ENCODE data around the gene DPPA4. TPM values are rescaled to one million over a fixed set of nuclear protein-coding genes. Genes with fewer than 3 reads are reported as not detected.

DPPA4 gene
- polyA plus RNA-seq, 1 experiment, result not detected

DNA sequence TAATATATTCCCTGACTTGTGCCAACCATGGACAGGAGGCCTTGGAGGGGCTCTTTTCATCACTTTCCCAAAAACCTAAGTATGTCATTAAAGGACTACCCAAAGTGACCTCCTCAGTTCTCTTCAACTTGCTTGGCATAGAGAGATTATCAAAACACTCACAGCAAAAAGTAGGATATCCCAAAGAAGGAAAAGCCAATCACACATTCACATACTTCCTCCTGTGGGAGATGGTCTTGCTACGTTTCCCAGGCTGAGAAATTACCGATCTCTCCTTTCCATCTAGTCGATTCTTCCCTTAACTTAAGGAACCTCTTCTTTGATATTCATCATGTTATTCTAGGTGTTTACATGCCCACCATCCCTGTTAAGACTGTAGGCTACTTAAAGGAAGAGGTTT lies 9.1 kb downstream of the DPPA4 start:
- DNase-seq (ENCODE audit: low read depth), result no peak
- ChIA-PET CTCF (no interaction called here), POLR2A (no interaction called here)
- TF ChIP-seq, protein P1, sequence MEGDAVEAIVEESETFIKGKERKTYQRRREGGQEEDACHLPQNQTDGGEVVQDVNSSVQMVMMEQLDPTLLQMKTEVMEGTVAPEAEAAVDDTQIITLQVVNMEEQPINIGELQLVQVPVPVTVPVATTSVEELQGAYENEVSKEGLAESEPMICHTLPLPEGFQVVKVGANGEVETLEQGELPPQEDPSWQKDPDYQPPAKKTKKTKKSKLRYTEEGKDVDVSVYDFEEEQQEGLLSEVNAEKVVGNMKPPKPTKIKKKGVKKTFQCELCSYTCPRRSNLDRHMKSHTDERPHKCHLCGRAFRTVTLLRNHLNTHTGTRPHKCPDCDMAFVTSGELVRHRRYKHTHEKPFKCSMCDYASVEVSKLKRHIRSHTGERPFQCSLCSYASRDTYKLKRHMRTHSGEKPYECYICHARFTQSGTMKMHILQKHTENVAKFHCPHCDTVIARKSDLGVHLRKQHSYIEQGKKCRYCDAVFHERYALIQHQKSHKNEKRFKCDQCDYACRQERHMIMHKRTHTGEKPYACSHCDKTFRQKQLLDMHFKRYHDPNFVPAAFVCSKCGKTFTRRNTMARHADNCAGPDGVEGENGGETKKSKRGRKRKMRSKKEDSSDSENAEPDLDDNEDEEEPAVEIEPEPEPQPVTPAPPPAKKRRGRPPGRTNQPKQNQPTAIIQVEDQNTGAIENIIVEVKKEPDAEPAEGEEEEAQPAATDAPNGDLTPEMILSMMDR (IDR thresholded peaks at IDR 0.05; ENCODE audit: insufficient read depth, low read depth, low read length), result no peak
- no peaks in the 10 kb centered on the region for H3K36me3 ChIP-seq (ENCODE audit: control insufficient read depth, insufficient read depth, low read length)
- no peaks in the 10 kb centered on the region for H3K27me3 ChIP-seq (ENCODE audit: control insufficient read depth, insufficient read depth, low read length)
- no peak overlapping the region for H3K4me3 ChIP-seq (ENCODE audit: low read depth, low read length)

DNA sequence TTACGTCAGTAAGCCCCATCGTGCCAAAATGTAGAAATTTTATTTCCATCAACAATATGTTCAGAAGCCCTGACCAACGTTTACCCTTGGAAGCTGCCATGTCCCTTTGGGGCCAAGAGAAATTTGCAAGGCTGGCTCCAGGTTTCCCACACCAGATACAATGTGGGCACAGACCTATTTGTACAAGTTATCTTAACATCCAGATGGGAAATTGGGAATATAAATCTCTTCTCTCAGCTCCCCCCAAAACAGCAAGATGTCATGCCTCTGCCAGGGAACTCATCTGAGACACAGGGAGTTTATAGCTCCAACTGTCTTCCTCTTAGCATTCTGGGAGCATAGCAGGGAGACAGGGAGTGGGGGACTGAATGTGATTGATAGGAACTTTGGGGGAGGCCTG lies 11.7 kb downstream of the DPPA4 start:
- Histone ChIP-seq H3K36me3 (ENCODE audit: control insufficient read depth, insufficient read depth, low read length) (no peaks in the 10 kb centered on the region), H3K27me3 (ENCODE audit: control insufficient read depth, insufficient read depth, low read length) (no peaks in the 10 kb centered on the region), H3K4me3 (ENCODE audit: low read depth, low read length) (no peak overlapping the region)
- TF ChIP-seq, protein P1 (IDR thresholded peaks at IDR 0.05; ENCODE audit: insufficient read depth, low read depth, low read length), result no peak
- no peak for DNase-seq (ENCODE audit: low read depth)
- ChIA-PET CTCF (no interaction called here), POLR2A (no interaction called here)

DNA sequence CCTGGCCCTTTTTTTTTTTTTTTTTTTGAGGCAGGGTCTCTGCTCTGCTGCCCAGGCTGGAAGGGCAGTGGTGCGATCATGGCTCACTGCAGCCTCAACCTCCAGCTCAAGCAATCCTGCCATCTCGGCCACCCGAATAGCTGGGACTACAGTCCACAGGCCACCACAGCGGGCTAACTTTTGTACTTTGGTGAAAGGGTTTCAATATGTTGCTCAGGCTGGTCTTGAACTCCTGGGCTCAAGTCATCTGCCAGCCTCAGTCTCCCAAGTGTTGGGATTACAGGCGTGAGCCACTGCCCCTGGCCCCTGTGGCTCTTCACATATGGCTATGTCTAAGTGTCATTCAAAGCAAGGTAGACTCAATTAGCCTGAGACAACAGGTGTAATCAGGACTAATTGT lies 12.2 kb downstream of the DPPA4 start:
- POLR2A ChIA-PET, result no interaction called here
- TF ChIP-seq, protein P1 (IDR thresholded peaks at IDR 0.05; ENCODE audit: insufficient read depth, low read depth, low read length), result no peak
- CTCF ChIA-PET, result no interaction called here

DNA sequence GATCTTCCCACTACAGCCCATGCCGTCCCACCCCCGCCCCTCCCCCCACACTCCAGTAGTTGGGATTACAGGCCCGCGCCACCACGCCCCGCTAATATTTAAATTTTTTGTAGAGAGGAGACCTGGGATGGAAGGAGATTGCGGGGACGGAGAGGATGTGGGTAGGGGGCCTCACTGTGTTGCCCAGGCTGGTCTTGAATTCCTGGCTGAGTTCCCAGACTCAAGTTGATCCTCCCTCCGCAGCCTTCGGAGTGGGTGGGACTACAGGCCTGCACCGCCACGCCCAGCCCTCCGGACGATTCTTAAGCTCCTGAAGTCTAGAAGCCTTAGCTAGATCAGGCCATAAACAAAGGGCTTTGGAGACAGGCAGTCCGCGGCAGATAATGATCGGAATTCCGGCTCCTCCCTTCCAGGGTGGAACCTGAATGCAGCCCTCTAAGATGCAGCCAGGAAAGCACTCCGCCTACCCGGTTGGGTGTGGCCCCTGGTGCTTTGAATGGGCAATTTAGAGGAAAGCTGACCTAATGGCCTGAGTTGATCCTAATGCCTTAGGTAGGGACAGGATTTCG lies 21.1 kb downstream of the DPPA4 start, which contains the start of gene DPPA2:
TSS of gene DPPA2 (minus strand) at position 356 of the 569 bp plus-strand sequence. CDS start 1,975 bp downstream, outside the sequence.
- Histone ChIP-seq H3K36me3 (ENCODE audit: control insufficient read depth, insufficient read depth, low read length) (no peaks in the 10 kb centered on the region), H3K27me3 (ENCODE audit: control insufficient read depth, insufficient read depth, low read length) (no peaks in the 10 kb centered on the region), H3K4me3 (ENCODE audit: low read depth, low read length) (no peak within 1 kb of the TSS)
- ChIA-PET CTCF (no interaction called here), POLR2A (no interaction called here)
- TF ChIP-seq, protein P1 (IDR thresholded peaks at IDR 0.05; ENCODE audit: insufficient read depth, low read depth, low read length), result no peak
- DNase-seq (ENCODE audit: low read depth), result no peak

More for the DNA sequence above, 12.2 kb downstream of the DPPA4 start:
- Histone ChIP-seq H3K36me3 (ENCODE audit: control insufficient read depth, insufficient read depth, low read length) (no peaks in the 10 kb centered on the region), H3K27me3 (ENCODE audit: control insufficient read depth, insufficient read depth, low read length) (no peaks in the 10 kb centered on the region), H3K4me3 (ENCODE audit: low read depth, low read length) (no peak overlapping the region)
- no peak for DNase-seq (ENCODE audit: low read depth)

DNA sequence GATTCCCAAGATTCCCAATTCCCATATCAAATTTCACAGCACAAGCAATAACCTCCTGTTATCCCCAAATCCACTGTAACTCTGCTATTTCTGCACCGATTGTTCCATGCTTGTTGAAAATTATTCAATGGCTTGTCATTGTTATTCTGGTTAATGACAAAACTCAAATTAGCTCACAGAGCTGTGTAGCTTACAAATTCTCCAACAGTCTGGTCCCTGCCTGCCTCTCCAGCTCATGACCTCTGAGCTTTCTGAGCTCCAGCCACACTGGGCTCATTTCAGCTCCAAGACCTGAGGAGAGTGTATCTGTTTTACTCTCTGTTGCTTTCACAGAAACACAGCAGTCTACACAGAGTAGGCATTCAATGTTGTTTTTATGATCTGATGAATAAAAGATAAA lies 24.3 kb downstream of the DPPA4 start:
- DNase-seq (ENCODE audit: low read depth), result no peak
- Histone ChIP-seq H3K36me3 (ENCODE audit: control insufficient read depth, insufficient read depth, low read length) (no peaks in the 10 kb centered on the region), H3K4me3 (ENCODE audit: low read depth, low read length) (no peak overlapping the region), H3K27me3 (ENCODE audit: control insufficient read depth, insufficient read depth, low read length) (no peaks in the 10 kb centered on the region)
- ChIA-PET POLR2A (no interaction called here), CTCF (no interaction called here)
- TF ChIP-seq, protein P1 (IDR thresholded peaks at IDR 0.05; ENCODE audit: insufficient read depth, low read depth, low read length), result no peak
